Neural progenitor cell (in vitro differentiated cells): ENCODE data around the gene CERS6. TPM values are rescaled to one million over a fixed set of nuclear protein-coding genes. Genes with fewer than 3 reads are reported as not detected.

Experiments used
- DNase-seq: peaks from one replicate; pipeline ENCODE4 v3.0.0-alpha.2; 2016; ENCODE audit warnings: low spot score
- H2AFZ ChIP-seq: fragments of 200-600 bp; sonication (generic); replicated peaks from 2 replicates; pipeline ENCODE4 v1.6.1; 2016; ENCODE audit warnings: antibody characterized with exemption
- H3F3A ChIP-seq: fragments of 200-600 bp; sonication (generic); 2 replicates; pipeline ENCODE4 v1.6.1; 2016; ENCODE audit warnings: antibody characterized with exemption, low read depth
- H3K27ac ChIP-seq: fragments of 200-600 bp; sonication (generic); 2 replicates; pipeline ENCODE4 v1.5.1; 2016; ENCODE audit warnings: mild to moderate bottlenecking
- H3K27me3 ChIP-seq: fragments of 200-600 bp; sonication (generic); 2 replicates; pipeline ENCODE4 v1.6.1; 2016; ENCODE audit warnings: mild to moderate bottlenecking, moderate library complexity
- H3K36me3 ChIP-seq: fragments of 200-600 bp; sonication (generic); 2 replicates; pipeline ENCODE4 v1.5.1; 2016
- H3K4me1 ChIP-seq: fragments of 200-600 bp; sonication (generic); 2 replicates; pipeline ENCODE4 v1.6.1; 2016; ENCODE audit warnings: mixed run types
- H3K4me2 ChIP-seq: fragments of 200-600 bp; sonication (generic); 2 replicates; pipeline ENCODE4 v1.6.1; 2016
- H3K4me3 ChIP-seq: fragments of 200-600 bp; sonication (generic); 2 replicates; pipeline ENCODE4 v1.5.1; 2016
- H3K79me2 ChIP-seq: fragments of 200-600 bp; sonication (generic); 2 replicates; pipeline ENCODE4 v1.6.1; 2016; ENCODE audit warnings: low read depth
- H3K9ac ChIP-seq: fragments of 200-600 bp; sonication (generic); 2 replicates; pipeline ENCODE4 v1.6.1; 2016
- H3K9me3 ChIP-seq: fragments of 200-600 bp; sonication (generic); 2 replicates; pipeline ENCODE4 v1.5.1; 2016; ENCODE audit warnings: low read depth
- H4K20me1 ChIP-seq: fragments of 200-600 bp; sonication (generic); 2 replicates; pipeline ENCODE4 v1.6.1; 2016; ENCODE audit warnings: low read depth
- H3K27ac Mint-ChIP-seq: 3 replicates; pipeline ENCODE4 v1.8.0; 2021; ENCODE audit warnings: mixed read lengths
- H3K27me3 Mint-ChIP-seq: 2 replicates; pipeline ENCODE4 v1.8.0; 2022; ENCODE audit warnings: low read depth, mild to moderate bottlenecking, inconsistent platforms, moderate library complexity, mixed read lengths; ENCODE audit not compliant: insufficient read depth
- H3K36me3 Mint-ChIP-seq: 3 replicates; pipeline ENCODE4 v1.8.0; 2021; ENCODE audit warnings: mixed read lengths
- H3K4me1 Mint-ChIP-seq: 3 replicates; pipeline ENCODE4 v1.8.0; 2021; ENCODE audit warnings: mixed read lengths
- H3K4me3 Mint-ChIP-seq: 3 replicates; pipeline ENCODE4 v1.8.0; 2021; ENCODE audit warnings: mild to moderate bottlenecking, moderate library complexity, mixed read lengths
- H3K9me3 Mint-ChIP-seq: 3 replicates; pipeline ENCODE4 v1.8.0; 2020; ENCODE audit warnings: mixed read lengths
- CTCF ChIP-seq: fragments of 200-600 bp; sonication (generic); IDR thresholded peaks from 2 replicates; pipeline ENCODE4 v1.5.1; 2017; ENCODE audit warnings: antibody characterized with exemption, mild to moderate bottlenecking
- EZH2 ChIP-seq: fragments of 200-600 bp; sonication (generic); IDR thresholded peaks from 2 replicates; pipeline ENCODE4 v1.6.1; 2017; ENCODE audit warnings: antibody characterized with exemption, mild to moderate bottlenecking, moderate library complexity
- EZH2phosphoT487 ChIP-seq: fragments of 200-600 bp; sonication (generic); IDR thresholded peaks from 2 replicates; pipeline ENCODE4 v1.6.1; 2017; ENCODE audit warnings: antibody characterized with exemption
- total RNA-seq: library from RNA; depleted of rRNA; stranded (reverse); fragments of >200 nt; gene quantifications from 2 replicates; pipeline ENCODE4 v1.2.3, GENCODE V29; 2015; ENCODE audit warnings: low replicate concordance

The CERS6 gene
- total RNA-seq, 1 donor from 2014 or later, result 50.8 TPM

GRCh38 chr2:168456521-168457189, 583 bp downstream of the CERS6 start:
- peak overlapping the region; percentile 55 for H3K27ac ChIP-seq
- H3K36me3 ChIP-seq, result no peaks in the 10 kb centered on the region
- H3K4me1 ChIP-seq, result peaks cover 36% of the 10 kb centered on the region
- Mint-ChIP-seq H3K27ac (peak overlapping the region; percentile 40), H3K36me3 (peaks cover 2% of the 10 kb centered on the region), H3K4me3 (no peak overlapping the region), H3K27me3 (no peaks in the 10 kb centered on the region), H3K9me3 (no peaks in the 10 kb centered on the region), H3K4me1 (peaks cover 18% of the 10 kb centered on the region)
- peak; percentile 77 for DNase-seq
- no peaks in the 10 kb centered on the region for H3K9me3 ChIP-seq
- peaks cover 51% of the 10 kb centered on the region for H3K79me2 ChIP-seq
- TF ChIP-seq EZH2phosphoT487, result no peak
- TF ChIP-seq CTCF, result no peak
- no peak for TF ChIP-seq EZH2
- H3K27me3 ChIP-seq, result no peaks in the 10 kb centered on the region
- H3K4me3 ChIP-seq, result peak overlapping the region; percentile 77
- peak overlapping the region; percentile 93 for H2AFZ ChIP-seq
- peak overlapping the region; percentile 55 for H3K9ac ChIP-seq
- H3K4me2 ChIP-seq, result peak overlapping the region; percentile 96
- peaks cover 7% of the 10 kb centered on the region for H3F3A ChIP-seq
- peaks cover 43% of the 10 kb centered on the region for H4K20me1 ChIP-seq

GRCh38 chr2:168457190-168457895, 1.3 kb downstream of the CERS6 start:
- peaks cover 2% of the 10 kb centered on the region for H3K36me3 Mint-ChIP-seq
- peak overlapping the region; percentile 40 for H3K27ac Mint-ChIP-seq

GRCh38 chr2:168458139-168458538, 2.1 kb downstream of the CERS6 start:
- Histone ChIP-seq H3K4me3 (peak overlapping the region; percentile 77), H4K20me1 (peaks cover 51% of the 10 kb centered on the region), H2AFZ (no peak overlapping the region), H3K9ac (no peak overlapping the region), H3F3A (peaks cover 7% of the 10 kb centered on the region), H3K4me2 (peak overlapping the region; percentile 96), H3K27me3 (no peaks in the 10 kb centered on the region), H3K36me3 (no peaks in the 10 kb centered on the region), H3K79me2 (peaks cover 66% of the 10 kb centered on the region), H3K9me3 (no peaks in the 10 kb centered on the region), H3K4me1 (peaks cover 36% of the 10 kb centered on the region), H3K27ac (no peak overlapping the region)
- H3K36me3 Mint-ChIP-seq, result peaks cover 2% of the 10 kb centered on the region
- H3K4me1 Mint-ChIP-seq, result peaks cover 18% of the 10 kb centered on the region
- H3K4me3 Mint-ChIP-seq, result no peak overlapping the region
- H3K27ac Mint-ChIP-seq, result no peak overlapping the region
- no peaks in the 10 kb centered on the region for H3K27me3 Mint-ChIP-seq
- no peaks in the 10 kb centered on the region for H3K9me3 Mint-ChIP-seq
- no peak for TF ChIP-seq EZH2phosphoT487
- no peak for TF ChIP-seq EZH2
- no peak for TF ChIP-seq CTCF
- DNase-seq, result no peak

More at GRCh38 chr2:168457190-168457895, 1.3 kb downstream of the CERS6 start:
- TF ChIP-seq EZH2phosphoT487, result no peak
- TF ChIP-seq CTCF, result no peak
- Mint-ChIP-seq H3K4me1 (peaks cover 18% of the 10 kb centered on the region), H3K27me3 (no peaks in the 10 kb centered on the region), H3K4me3 (no peak overlapping the region), H3K9me3 (no peaks in the 10 kb centered on the region)
- Histone ChIP-seq H3K27ac (no peak overlapping the region), H2AFZ (peak overlapping the region; percentile 93), H3F3A (peaks cover 7% of the 10 kb centered on the region), H3K4me1 (peaks cover 36% of the 10 kb centered on the region), H3K4me3 (peak overlapping the region; percentile 77), H3K27me3 (no peaks in the 10 kb centered on the region), H3K4me2 (peak overlapping the region; percentile 96), H4K20me1 (peaks cover 49% of the 10 kb centered on the region), H3K9ac (peak overlapping the region; percentile 55), H3K9me3 (no peaks in the 10 kb centered on the region), H3K79me2 (peaks cover 58% of the 10 kb centered on the region), H3K36me3 (no peaks in the 10 kb centered on the region)
- DNase-seq, result no peak
